GM12878 (cell line): ENCODE measurements around the gene PKLR. TPM values are rescaled to one million over a fixed set of nuclear protein-coding genes. Genes with fewer than 3 reads are reported as not detected.

Experiments
- ATAC-seq: fragments of 200-7000 bp; cut with Tn5 transposase; 3 replicates; pipeline ENCODE4 v1.9.1; 2020; ENCODE audit warnings: mild to moderate bottlenecking, moderate library complexity
- BruUV-seq: library from RNA; stranded (reverse); fragments of 400-500 nt; replicated peaks from 2 replicates; lab custom pipeline; 2021; lab: Mats Ljungman, UMichigan
- CTCF ChIA-PET: fragments of 300-600 bp; sonication (Branson Sonifier 250); formaldehyde crosslinking; extraction: SDS; loops from one replicate; lab custom pipeline; 2021; ENCODE audit warnings: inconsistent platforms; lab: Yijun Ruan, JAX
- POLR2A ChIA-PET: fragments of 350-600 bp; formaldehyde crosslinking; extraction: SDS; loops from one replicate; lab custom pipeline; 2021; ENCODE audit warnings: inconsistent platforms; lab: Charles Lee
- RAD21 ChIA-PET: fragments of 300-600 bp; sonication (Branson Sonifier 250); formaldehyde crosslinking; loops from one replicate; lab custom pipeline; 2023; ENCODE audit warnings: antibody characterized with exemption; ENCODE audit not compliant: unreplicated experiment; lab: Charles Lee
- SMC1A ChIA-PET: fragments of 300-600 bp; sonication (Branson Sonifier 250); formaldehyde crosslinking; loops from one replicate; lab custom pipeline; 2023; ENCODE audit not compliant: unreplicated experiment, uncharacterized antibody; lab: Charles Lee
- DNase-seq: peaks from one replicate; pipeline ENCODE4 v3.0.0-alpha.2; 2011; ENCODE audit warnings: low read depth, low spot score
- FAIRE-seq: peaks from 3 replicates; lab custom pipeline; 2011; peaks lifted over from hg19 to GRCh38; lab: Jason Lieb, UNC
- H2AFZ ChIP-seq: 2 replicates; pipeline ENCODE4 v1.6.0; 2011; ENCODE audit warnings: low read depth, low read length, control low read depth; ENCODE audit not compliant: control insufficient read depth
- H3K27ac ChIP-seq: 2 replicates; pipeline ENCODE4 v1.5.1; 2011; ENCODE audit warnings: control low read depth; ENCODE audit not compliant: control insufficient read depth, insufficient read depth
- H3K27me3 ChIP-seq, 2 experiments: replicated peaks in 1 of 2; 2 replicates each; pipeline versions ENCODE4 v1.6.0 to v1.6.1; 2011; ENCODE audit warnings: low read length in 1 of 2; ENCODE audit not compliant: control insufficient read depth in 2 of 2, insufficient read depth in 2 of 2
- H3K36me3 ChIP-seq, 2 experiments: 2 replicates each; pipeline ENCODE4 v1.5.1; 2011; ENCODE audit warnings: low read length in 1 of 2; ENCODE audit not compliant: control insufficient read depth in 2 of 2, insufficient read depth in 2 of 2
- H3K4me1 ChIP-seq: 2 replicates; pipeline ENCODE4 v1.6.1; 2011; ENCODE audit warnings: mild to moderate bottlenecking, low read length, moderate library complexity, mixed read lengths; ENCODE audit not compliant: control insufficient read depth, insufficient read depth
- H3K4me2 ChIP-seq: 2 replicates; pipeline ENCODE4 v1.6.0; 2011; ENCODE audit warnings: control low read depth; ENCODE audit not compliant: control insufficient read depth, insufficient read depth
- H3K4me3 ChIP-seq: fragments of 200-600 bp; sonication (generic); 2 replicates; pipeline ENCODE4 v1.5.1; 2016
- H3K79me2 ChIP-seq: 2 replicates; pipeline ENCODE4 v1.6.0; 2011; ENCODE audit warnings: low read length; ENCODE audit not compliant: control insufficient read depth, insufficient read depth
- H3K9ac ChIP-seq: 2 replicates; pipeline ENCODE4 v1.8.0; 2011; ENCODE audit warnings: low read length, control low read depth, mixed read lengths; ENCODE audit not compliant: control insufficient read depth, insufficient read depth
- H3K9me3 ChIP-seq: replicated peaks from 3 replicates; pipeline ENCODE4 v1.5.1; 2011; ENCODE audit warnings: mild to moderate bottlenecking, low read length; ENCODE audit not compliant: control insufficient read depth, insufficient read depth
- H4K20me1 ChIP-seq: 2 replicates; pipeline ENCODE4 v1.6.0; 2011; ENCODE audit not compliant: control insufficient read depth, insufficient read depth
- ATF3 ChIP-seq: IDR thresholded peaks from 2 replicates; pipeline ENCODE4 v1.6.1; 2011; ENCODE audit warnings: low read depth, mild to moderate bottlenecking, low read length, moderate library complexity, borderline replicate concordance; ENCODE audit errors: extremely low read depth
- CHD1 ChIP-seq: IDR thresholded peaks from 2 replicates; pipeline ENCODE4 v1.6.1; 2012; ENCODE audit warnings: low read depth, low read length, improper control_type of control experiment
- CREB1 ChIP-seq: IDR thresholded peaks from 2 replicates; pipeline ENCODE4 v1.6.1; 2012; ENCODE audit warnings: low read depth, mild to moderate bottlenecking, inconsistent platforms
- FOXM1 ChIP-seq: IDR thresholded peaks from 2 replicates; pipeline ENCODE4 v1.6.1; 2012; ENCODE audit warnings: low read depth, mild to moderate bottlenecking, inconsistent platforms, low read length, moderate library complexity
- IKZF2 ChIP-seq, 2 experiments: fragments of 450-650 bp; IDR thresholded peaks; 2 replicates each; pipeline ENCODE4 v1.6.1; 2017; ENCODE audit warnings: mild to moderate bottlenecking in 2 of 2, moderate library complexity in 2 of 2
- IRF3 ChIP-seq: fragments of 450-650 bp; IDR thresholded peaks from 2 replicates; pipeline ENCODE4 v1.6.1; 2014; ENCODE audit warnings: mild to moderate bottlenecking
- LARP7 ChIP-seq: fragments of 450-650 bp; IDR thresholded peaks from 2 replicates; pipeline ENCODE4 v1.6.1; 2017; ENCODE audit warnings: mild to moderate bottlenecking
- MAX ChIP-seq: IDR thresholded peaks from 2 replicates; pipeline ENCODE4 v1.6.1; 2012; ENCODE audit warnings: low read depth, low read length, improper control_type of control experiment
- MYB ChIP-seq: fragments of 150-350 bp; IDR thresholded peaks from 2 replicates; pipeline ENCODE4 v1.6.1; 2014; ENCODE audit warnings: mild to moderate bottlenecking, low read depth, low read length, borderline replicate concordance
- POLR2AphosphoS5 ChIP-seq: IDR thresholded peaks from 2 replicates; pipeline ENCODE4 v1.6.1; 2011; ENCODE audit warnings: mild to moderate bottlenecking, low read length, inconsistent platforms
- SMC3 ChIP-seq: IDR thresholded peaks from 2 replicates; pipeline ENCODE4 v1.6.1; 2011; ENCODE audit warnings: low read length, improper control_type of control experiment, borderline replicate concordance
- SPI1 ChIP-seq: IDR thresholded peaks from 2 replicates; pipeline ENCODE4 v1.6.1; 2011; ENCODE audit warnings: low read depth, mild to moderate bottlenecking, low read length, moderate library complexity, borderline replicate concordance; ENCODE audit not compliant: insufficient read depth
- SREBF1 ChIP-seq: IDR thresholded peaks from 2 replicates; pipeline ENCODE4 v1.6.1; 2012; ENCODE audit warnings: mild to moderate bottlenecking, low read length
- YY1 ChIP-seq: IDR thresholded peaks from 2 replicates; pipeline ENCODE4 v1.6.1; 2011; ENCODE audit warnings: low read depth, mild to moderate bottlenecking, low read length
- WGBS: methylation state at CpG from one replicate; pipeline ENCODE4 v1.1.6; 2016; ENCODE audit warnings: low lambda C conversion rate; ENCODE audit not compliant: insufficient replicate concordance, insufficient coverage; ENCODE audit errors: missing lambda C conversion rate; 5-methylcytosine and 5-hydroxymethylcytosine counted together
- in situ Hi-C: fragments of 300-500 bp; cut with MboI; formaldehyde crosslinking; loops from 9 replicates; pipeline ENCODE4 v1.14.3; 2018; ENCODE audit warnings: mixed read lengths
- intact Hi-C: fragments of 100-400 bp; cut with micrococcal nuclease; formaldehyde crosslinking; loops from one replicate; pipeline ENCODE4 v1.14.2; 2022; ENCODE audit not compliant: unreplicated experiment
- polyA plus RNA-seq, 11 experiments: library from polyadenylated mRNA; depleted of rRNA in 4 of 11; unstranded in 6 of 11; stranded (reverse) in 5 of 11; fragments of >200 nt; fragmentation: Nextera tagmentation in 4 of 11; fragmentation: Illumina TruSeq in 1 of 11; extraction: Ambion mirVana in 4 of 11; extraction: Trizol in 1 of 11; gene quantifications; 1 replicate in 1 of 11; 2 replicates in 10 of 11; pipeline versions ENCODE4 v1.2.1 to v1.2.3, GENCODE V29; 2011 to 2016; ENCODE audit warnings: inconsistent platforms in 2 of 11, missing spikeins in 2 of 11, low read depth in 1 of 11
- total RNA-seq, 4 experiments: library from RNA; depleted of rRNA in 3 of 4; stranded (reverse); fragments of >200 nt in 3 of 4; fragmentation: Illumina TruSeq in 1 of 4; extraction: Trizol in 1 of 4; gene quantifications; 2 replicates each; pipeline versions ENCODE4 v1.2.1 to v1.2.3, GENCODE V29; 2013 to 2021

Gene PKLR
- total and polyA plus RNA-seq, 10 of the 15 experiments (the other 5 are each of a cell fraction or from before 2014, with no cell fraction given), result 0.04 to 0.15 (median 0.08) TPM; not detected in 7

- no peak for DNase-seq
- peaks cover 7 to 13% of the 10 kb centered on the region in 2 experiments; a peak in 3 of 4 replicates for H3K36me3 ChIP-seq
- no peak for FAIRE-seq
- in situ Hi-C loops (no loop called here), intact Hi-C loops (no loop called here)
- TF ChIP-seq CHD1 (no peak), MYB (no peak), SREBF1 (no peak), POLR2AphosphoS5 (0 out of 2 replicates have a peak, but pooled peaks have one; percentile 23)
- no peak overlapping the region for H3K9ac ChIP-seq
- CTCF ChIA-PET, result interaction anchor here (0.6 to 9.6 kb wide), 6 partner anchors 10 to 738 kb away, joined by 3 to 225 read pairs (median 3); partner anchors contain the start of gene ENTREP3
- H3K27me3 ChIP-seq, result no peaks in the 10 kb centered on the region
- SMC1A ChIA-PET, result interaction anchor here (1.2 to 1.5 kb wide), 2 partner anchors 76 to 176 kb away, joined by 3 read pairs; no protein-coding TSS in a partner anchor
- no peaks in the 10 kb centered on the region for H4K20me1 ChIP-seq
- H3K4me3 ChIP-seq, result no peak overlapping the region
- no peak overlapping the region for H3K27ac ChIP-seq
- POLR2A ChIA-PET, result interaction anchor here (0.7 to 1.0 kb wide), 3 partner anchors 9 to 443 kb away, joined by 3 to 5 read pairs (median 4); no protein-coding TSS in a partner anchor
- no peaks in the 10 kb centered on the region for H3K4me1 ChIP-seq
- 89% methylated on average over 4 of the region's 4 CpGs for WGBS
- no peaks in the 10 kb centered on the region for H3K9me3 ChIP-seq
- no peaks in the 10 kb centered on the region; the same call in 1 of the 2 replicates for H3K79me2 ChIP-seq
- ATAC-seq, result no peak
- no peak overlapping the region for H2AFZ ChIP-seq
- no peak overlapping the region for H3K4me2 ChIP-seq
- RAD21 ChIA-PET, result no interaction called here
- no TSS peak for BruUV-seq
Observed at GRCh38 chr1:155327981-155328380, 26.7 kb upstream of the PKLR start.

GRCh38 chr1:155326631-155327037 is 25.4 kb upstream of the PKLR start:
- Histone ChIP-seq H3K27me3 (no peaks in the 10 kb centered on the region), H3K4me3 (no peak overlapping the region), H2AFZ (no peak overlapping the region), H3K9ac (no peak overlapping the region), H3K4me1 (peaks cover 7% of the 10 kb centered on the region), H3K27ac (no peak overlapping the region), H3K9me3 (no peaks in the 10 kb centered on the region), H4K20me1 (no peaks in the 10 kb centered on the region), H3K79me2 (no peaks in the 10 kb centered on the region; the same call in 1 of the 2 replicates), H3K4me2 (no peak overlapping the region), H3K36me3 (peaks cover 7 to 13% of the 10 kb centered on the region in 2 experiments; a peak in 3 of 4 replicates)
- ChIA-PET SMC1A (interaction anchor here (1.5 kb wide), 1 partner anchor 178 kb away, joined by 3 read pairs; no protein-coding TSS in a partner anchor), POLR2A (interaction anchor here (0.5 to 1.0 kb wide), 3 partner anchors 60 to 279 kb away, joined by 3 to 4 read pairs (median 3); no protein-coding TSS in a partner anchor), CTCF (interaction anchor here (9.6 kb wide), 1 partner anchor 74 kb away, joined by 225 read pairs; the partner anchor contains the start of gene ENTREP3), RAD21 (no interaction called here)
- no peak for ATAC-seq
- in situ Hi-C loops, result no loop called here
- 84% methylated on average over 7 of the region's 7 CpGs for WGBS
- no TSS peak for BruUV-seq
- no peak for DNase-seq
- intact Hi-C loops, result no loop called here
- no peak for FAIRE-seq
- TF ChIP-seq IRF3 (no peak), MAX (no peak), LARP7 (no peak), FOXM1 (no peak), CREB1 (no peak), ATF3 (no peak), YY1 (no peak), SPI1 (no peak), SMC3 (no peak), IKZF2 (IDR thresholded peaks at IDR 0.05) (no peak)
